ENCODE measurements around the gene GNB1L.

The GNB1L gene

GRCh38 chr22:19824926-19825339, 29.7 kb downstream of the GNB1L start:
- no peak overlapping the region for H3K4me3 ChIP-seq (ENCODE audit: low read depth, low read length)
- TF ChIP-seq CTCF (IDR thresholded peaks at IDR 0.05; ENCODE audit: low read depth, low read length), result no peak

- TF ChIP-seq CTCF (IDR thresholded peaks at IDR 0.05; ENCODE audit: low read depth, low read length), result no peak
- H3K4me3 ChIP-seq (ENCODE audit: low read depth, low read length), result no peak overlapping the region
These were observed 30.3 kb downstream of the GNB1L start for GRCh38 chr22:19824212-19824925.

- H3K4me3 ChIP-seq (ENCODE audit: low read depth, low read length), result no peak overlapping the region
- no peak for TF ChIP-seq CTCF (IDR thresholded peaks at IDR 0.05; ENCODE audit: low read depth, low read length)
These were observed 30.8 kb downstream of the GNB1L start for GRCh38 chr22:19823902-19824211.

GRCh38 chr22:19823191-19823901, 31.3 kb downstream of the GNB1L start:
- TF ChIP-seq CTCF (IDR thresholded peaks at IDR 0.05; ENCODE audit: low read depth, low read length), result no peak
- H3K4me3 ChIP-seq (ENCODE audit: low read depth, low read length), result no peak overlapping the region

- no peak for TF ChIP-seq CTCF (IDR thresholded peaks at IDR 0.05; ENCODE audit: low read depth, low read length)
- no peak overlapping the region for H3K4me3 ChIP-seq (ENCODE audit: low read depth, low read length)
These were observed 32.2 kb downstream of the GNB1L start for GRCh38 chr22:19822301-19823117.

- no peak for TF ChIP-seq CTCF (IDR thresholded peaks at IDR 0.05; ENCODE audit: low read depth, low read length)
- no peak overlapping the region for H3K4me3 ChIP-seq (ENCODE audit: low read depth, low read length)
These were observed 33.0 kb downstream of the GNB1L start for GRCh38 chr22:19821523-19822300.
